Measurements from ENCODE around the gene BRPF1. TPM values are rescaled to one million over a fixed set of nuclear protein-coding genes. Genes with fewer than 3 reads are reported as not detected.

BRPF1 gene
- total RNA-seq, 1 experiment from 2014 or later = 20.4 TPM

DNA sequence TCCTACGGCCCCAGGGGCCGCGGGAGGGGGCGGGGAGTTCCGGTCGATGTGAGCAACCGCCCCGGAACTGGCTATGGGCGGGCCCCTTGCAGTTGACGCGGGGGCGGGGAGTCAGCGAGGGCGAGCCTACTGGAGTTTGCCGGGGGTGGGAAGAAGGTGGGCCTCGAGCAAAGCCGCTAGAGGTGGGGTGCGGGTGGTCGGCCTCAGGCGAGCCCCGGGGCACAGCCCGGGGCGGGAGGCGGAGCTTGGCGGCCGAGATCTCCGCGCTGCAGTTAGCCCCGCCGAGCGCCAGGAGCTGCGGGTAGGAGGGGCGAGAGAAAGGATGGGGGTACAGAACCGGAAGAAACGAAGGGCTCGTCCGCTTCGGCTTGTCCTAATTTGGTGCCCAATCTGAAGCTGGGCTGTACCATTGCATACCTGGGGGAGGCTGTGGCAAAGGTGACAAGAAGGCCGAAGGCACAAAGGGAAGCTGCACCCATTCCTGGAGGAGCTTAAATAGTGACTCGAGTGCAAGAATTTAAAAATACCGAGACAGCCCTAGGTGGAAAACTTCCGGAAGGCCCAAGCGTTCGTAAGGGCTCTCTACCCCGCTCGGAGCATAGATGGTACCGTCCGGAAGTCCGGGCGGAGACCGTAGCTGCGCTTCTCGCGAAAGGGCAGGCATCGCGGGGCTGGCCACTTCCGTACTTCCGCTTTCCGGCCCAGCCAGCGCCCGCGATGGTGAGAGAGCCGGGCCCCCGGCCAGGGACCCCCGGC is 61.0 kb downstream of the BRPF1 start, which contains the start of the genes ARPC4 and TADA3:
Gene ARPC4 (plus strand): TSS at position 678 of the 756 bp plus-strand sequence. CDS start 40 bp downstream, at position 718.
Gene TADA3 (minus strand): TSS at position 69 of the 756 bp plus-strand sequence. CDS start 1,007 bp downstream, outside the sequence.
- TF ChIP-seq, protein P1, sequence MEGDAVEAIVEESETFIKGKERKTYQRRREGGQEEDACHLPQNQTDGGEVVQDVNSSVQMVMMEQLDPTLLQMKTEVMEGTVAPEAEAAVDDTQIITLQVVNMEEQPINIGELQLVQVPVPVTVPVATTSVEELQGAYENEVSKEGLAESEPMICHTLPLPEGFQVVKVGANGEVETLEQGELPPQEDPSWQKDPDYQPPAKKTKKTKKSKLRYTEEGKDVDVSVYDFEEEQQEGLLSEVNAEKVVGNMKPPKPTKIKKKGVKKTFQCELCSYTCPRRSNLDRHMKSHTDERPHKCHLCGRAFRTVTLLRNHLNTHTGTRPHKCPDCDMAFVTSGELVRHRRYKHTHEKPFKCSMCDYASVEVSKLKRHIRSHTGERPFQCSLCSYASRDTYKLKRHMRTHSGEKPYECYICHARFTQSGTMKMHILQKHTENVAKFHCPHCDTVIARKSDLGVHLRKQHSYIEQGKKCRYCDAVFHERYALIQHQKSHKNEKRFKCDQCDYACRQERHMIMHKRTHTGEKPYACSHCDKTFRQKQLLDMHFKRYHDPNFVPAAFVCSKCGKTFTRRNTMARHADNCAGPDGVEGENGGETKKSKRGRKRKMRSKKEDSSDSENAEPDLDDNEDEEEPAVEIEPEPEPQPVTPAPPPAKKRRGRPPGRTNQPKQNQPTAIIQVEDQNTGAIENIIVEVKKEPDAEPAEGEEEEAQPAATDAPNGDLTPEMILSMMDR (IDR thresholded peaks at IDR 0.05; ENCODE audit: unreplicated experiment) = no peak
- intact Hi-C loops (cut with micrococcal nuclease; ENCODE audit: unreplicated experiment) = loop anchor here (5.0 kb wide), 1 partner anchor 75 kb away; no protein-coding TSS in a partner anchor
- Mint-ChIP-seq H3K27me3 (ENCODE audit: unreplicated experiment) (no peaks in the 10 kb centered on the region), H3K4me3 (ENCODE audit: low read depth, unreplicated experiment) (peak within 1 kb of the TSS; percentile 89), H3K4me1 (ENCODE audit: low read depth, unreplicated experiment) (peaks cover 27% of the 10 kb centered on the region), H3K27ac (ENCODE audit: unreplicated experiment) (peak within 1 kb of the TSS; percentile 100), H3K9me3 (ENCODE audit: low read depth, unreplicated experiment) (no peaks in the 10 kb centered on the region), H3K36me3 (ENCODE audit: insufficient read depth, unreplicated experiment) (peaks cover 76% of the 10 kb centered on the region)
- BruUV-seq (replicated peaks) = no TSS peak
- DNase-seq = peak; percentile 90
- CTCF ChIA-PET = interaction anchor here (0.7 to 1.5 kb wide), 3 partner anchors 12 to 154 kb away, joined by 3 to 4 read pairs (median 3); partner anchors contain the start of gene OGG1

DNA sequence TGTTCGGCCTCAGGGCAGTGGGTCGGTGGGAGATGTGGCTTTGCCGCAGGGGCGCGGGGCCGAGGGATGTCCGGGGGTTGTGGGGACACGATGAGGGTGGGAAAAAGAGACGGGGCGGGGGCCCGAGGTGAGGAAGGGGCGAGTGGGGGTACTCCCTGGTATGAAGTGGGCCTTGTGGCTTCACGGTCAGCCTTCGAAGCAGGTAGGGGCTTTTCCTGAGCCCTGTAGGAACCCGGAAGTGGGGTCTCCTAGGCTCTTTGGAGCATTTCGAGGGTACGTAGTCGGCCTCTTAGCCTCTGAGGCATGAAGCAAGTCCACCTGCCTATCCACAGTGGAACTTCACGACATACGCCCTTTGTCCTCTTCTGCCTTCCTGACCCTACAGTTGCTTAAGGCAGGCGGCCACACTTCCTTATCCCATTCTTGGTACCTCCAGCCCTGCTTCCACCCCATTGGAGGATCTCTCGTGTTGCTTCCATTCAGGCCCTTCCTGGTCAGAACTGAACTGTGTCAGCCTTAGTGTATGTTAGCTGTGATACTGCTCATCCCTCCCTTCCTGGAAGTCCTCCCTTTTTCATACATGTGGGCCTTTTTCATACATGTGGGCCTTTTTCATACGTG is 61.7 kb downstream of the BRPF1 start:
- BruUV-seq (replicated peaks) = no TSS peak

DNA sequence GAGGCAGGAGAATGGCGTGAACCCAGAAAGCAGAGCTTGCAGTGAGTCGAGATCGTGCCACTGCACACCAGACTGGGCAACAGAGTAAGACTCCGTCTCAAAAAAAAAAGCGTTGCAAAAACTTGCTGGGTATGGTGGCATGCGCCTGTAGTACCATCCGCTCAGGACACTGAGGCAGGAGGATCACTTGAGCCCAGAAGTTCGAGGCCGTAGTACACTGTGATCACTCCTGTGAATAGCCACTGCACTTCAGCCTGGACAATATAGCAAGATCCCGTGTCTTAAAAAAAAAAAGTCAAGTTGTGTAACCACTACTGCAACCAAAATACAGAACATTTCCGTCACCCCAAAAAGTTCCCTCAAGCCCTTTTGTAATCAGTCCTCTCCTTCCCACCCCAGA is 62.9 kb downstream of the BRPF1 start:
- DNase-seq = no peak
- TF ChIP-seq, protein P1 (IDR thresholded peaks at IDR 0.05; ENCODE audit: unreplicated experiment) = no peak
- H3K27me3 Mint-ChIP-seq (ENCODE audit: unreplicated experiment) = no peaks in the 10 kb centered on the region
- CTCF ChIA-PET = no interaction called here
- peak overlapping the region; percentile 27 for H3K27ac Mint-ChIP-seq (ENCODE audit: unreplicated experiment)
- BruUV-seq (replicated peaks) = TSS peak; percentile 37
- peaks cover 27% of the 10 kb centered on the region for H3K4me1 Mint-ChIP-seq (ENCODE audit: low read depth, unreplicated experiment)
- intact Hi-C loops (cut with micrococcal nuclease; ENCODE audit: unreplicated experiment) = loop anchor here (5.0 kb wide), 1 partner anchor 77 kb away; no protein-coding TSS in a partner anchor
- H3K9me3 Mint-ChIP-seq (ENCODE audit: low read depth, unreplicated experiment) = no peaks in the 10 kb centered on the region
- H3K36me3 Mint-ChIP-seq (ENCODE audit: insufficient read depth, unreplicated experiment) = peaks cover 73% of the 10 kb centered on the region
- peak overlapping the region; percentile 89 for H3K4me3 Mint-ChIP-seq (ENCODE audit: low read depth, unreplicated experiment)

More for the DNA sequence above, 61.7 kb downstream of the BRPF1 start:
- peak overlapping the region; percentile 89 for H3K4me3 Mint-ChIP-seq (ENCODE audit: low read depth, unreplicated experiment)
- peak overlapping the region; percentile 100 for H3K27ac Mint-ChIP-seq (ENCODE audit: unreplicated experiment)
- TF ChIP-seq, protein P1 (IDR thresholded peaks at IDR 0.05; ENCODE audit: unreplicated experiment) = no peak
- no peaks in the 10 kb centered on the region for H3K9me3 Mint-ChIP-seq (ENCODE audit: low read depth, unreplicated experiment)
- H3K4me1 Mint-ChIP-seq (ENCODE audit: low read depth, unreplicated experiment) = peaks cover 27% of the 10 kb centered on the region
- H3K36me3 Mint-ChIP-seq (ENCODE audit: insufficient read depth, unreplicated experiment) = peaks cover 78% of the 10 kb centered on the region
- no peaks in the 10 kb centered on the region for H3K27me3 Mint-ChIP-seq (ENCODE audit: unreplicated experiment)
- intact Hi-C loops (cut with micrococcal nuclease; ENCODE audit: unreplicated experiment) = loop anchor here (5.0 kb wide), 1 partner anchor 76 kb away; no protein-coding TSS in a partner anchor
- CTCF ChIA-PET = interaction anchor here (1.0 to 1.5 kb wide), 2 partner anchors 12 to 153 kb away, joined by 3 read pairs; no protein-coding TSS in a partner anchor
- DNase-seq = peak; percentile 23

DNA sequence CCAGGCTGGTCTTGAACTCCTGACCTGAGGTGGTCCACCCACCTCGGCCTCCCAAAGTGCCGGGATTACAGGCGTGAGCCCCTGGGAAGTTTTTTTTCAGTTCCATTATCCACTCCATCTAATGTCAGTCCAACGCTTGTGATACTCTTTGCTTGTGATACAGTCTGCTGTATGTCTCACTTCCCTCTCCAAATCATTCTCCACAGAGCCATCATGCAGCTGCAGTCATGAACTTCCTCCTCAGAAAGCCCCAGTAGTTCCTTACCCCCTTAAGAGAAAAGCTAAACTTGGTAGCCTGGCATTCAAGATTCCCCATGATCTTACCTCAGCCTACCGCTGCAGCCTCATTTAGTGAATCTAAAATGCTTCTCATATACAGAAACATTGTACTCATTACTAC is 63.7 kb downstream of the BRPF1 start:
- Mint-ChIP-seq H3K4me1 (ENCODE audit: low read depth, unreplicated experiment) (peaks cover 27% of the 10 kb centered on the region), H3K27me3 (ENCODE audit: unreplicated experiment) (no peaks in the 10 kb centered on the region), H3K4me3 (ENCODE audit: low read depth, unreplicated experiment) (peak overlapping the region; percentile 89), H3K36me3 (ENCODE audit: insufficient read depth, unreplicated experiment) (peaks cover 81% of the 10 kb centered on the region), H3K27ac (ENCODE audit: unreplicated experiment) (no peak overlapping the region), H3K9me3 (ENCODE audit: low read depth, unreplicated experiment) (no peaks in the 10 kb centered on the region)
- no TSS peak for BruUV-seq (replicated peaks)
- intact Hi-C loops (cut with micrococcal nuclease; ENCODE audit: unreplicated experiment) = no loop called here
- TF ChIP-seq, protein P1 (IDR thresholded peaks at IDR 0.05; ENCODE audit: unreplicated experiment) = no peak
- CTCF ChIA-PET = no interaction called here
- DNase-seq = no peak

All from Calu3 (cell line).